Eye (tissue), 1 donor: Measurements from ENCODE around the gene LHFPL3.
"Not testable (repeated sequence)": the region's sequence is repeated elsewhere in the genome, so short reads cannot be mapped to it uniquely, and the experiment has no call there.

Source experiments
- DNase-seq: peaks from one replicate; pipeline ENCODE4 v3.0.0-alpha.2; 2015

The LHFPL3 gene

DNA sequence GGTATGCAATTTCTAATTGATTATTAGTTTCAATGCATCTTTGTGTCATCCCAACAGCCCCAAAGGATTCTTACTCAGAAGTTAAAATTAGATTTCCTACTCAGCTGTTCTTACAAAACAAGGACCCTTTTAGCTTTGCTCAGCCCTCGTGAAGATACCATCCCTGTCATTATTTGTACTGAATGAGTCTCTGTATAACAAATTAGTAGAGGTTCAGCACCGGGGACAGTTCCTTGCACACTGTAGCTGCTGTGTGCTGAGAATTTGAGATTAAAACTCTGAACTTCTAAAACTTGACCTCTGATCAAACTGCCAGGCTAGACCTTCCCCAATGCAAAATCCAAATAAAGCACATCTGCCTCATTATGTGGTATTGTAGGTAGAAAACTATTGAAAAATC is 299.1 kb downstream of the LHFPL3 start:
- DNase-seq, result peak; percentile 87

DNA sequence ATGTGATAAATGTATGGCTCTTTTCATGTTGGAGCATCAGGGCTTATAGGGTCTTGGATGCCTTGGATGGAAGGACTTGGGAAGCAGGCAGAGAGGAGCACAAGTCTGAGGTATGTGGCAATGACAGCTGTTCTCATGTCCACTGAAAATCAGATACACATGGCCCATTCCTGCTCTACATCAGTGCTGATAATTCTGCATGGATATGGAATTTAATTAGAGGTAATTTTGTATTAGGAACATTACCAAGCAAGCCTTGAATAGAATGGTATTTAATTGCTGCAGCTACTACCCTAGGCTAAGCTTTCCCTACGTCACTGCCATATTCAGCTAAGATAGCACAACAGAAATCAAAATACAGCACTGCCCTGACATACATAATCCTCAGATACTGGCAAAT is 299.6 kb downstream of the LHFPL3 start:
- no peak for DNase-seq

DNA sequence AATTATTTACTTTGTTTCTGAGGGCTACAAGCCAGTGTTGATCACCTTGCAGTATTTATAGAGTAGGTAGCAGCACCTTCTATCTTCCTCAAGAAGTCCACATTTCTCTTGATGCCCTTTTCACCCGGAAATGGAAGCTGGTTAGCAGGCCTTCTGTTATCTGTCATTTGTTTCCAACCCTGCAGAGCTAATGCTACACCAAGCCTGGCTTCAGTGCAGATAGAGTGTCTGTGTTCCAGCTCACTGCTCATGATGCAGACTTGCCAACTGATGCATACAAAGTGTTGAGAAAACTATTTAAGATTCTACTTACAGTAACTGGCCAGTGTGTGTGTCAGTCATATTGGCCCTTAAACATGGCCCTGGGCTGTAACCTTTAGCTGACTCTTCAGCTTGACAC is 301.0 kb downstream of the LHFPL3 start:
- peak; percentile 68 for DNase-seq

DNA sequence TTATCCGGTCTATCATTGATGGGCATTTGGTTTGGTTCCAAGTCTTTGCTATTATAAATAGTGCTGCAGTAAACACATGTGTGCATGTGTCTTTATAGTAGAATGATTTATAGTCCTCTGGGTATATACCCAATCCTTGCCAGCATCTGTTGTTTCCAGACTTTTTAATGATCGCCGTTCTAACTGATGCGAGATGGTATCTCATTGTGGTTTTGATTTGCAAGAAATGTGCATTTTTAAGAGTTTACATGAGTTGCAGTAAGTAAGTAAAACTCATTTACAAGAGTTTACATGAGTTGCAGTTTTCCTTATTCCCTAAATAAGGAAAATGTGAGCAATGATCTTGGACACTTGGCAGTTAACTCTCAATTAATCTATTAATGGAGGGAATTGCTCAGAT is 312.1 kb downstream of the LHFPL3 start:
- DNase-seq, result no peak

DNA sequence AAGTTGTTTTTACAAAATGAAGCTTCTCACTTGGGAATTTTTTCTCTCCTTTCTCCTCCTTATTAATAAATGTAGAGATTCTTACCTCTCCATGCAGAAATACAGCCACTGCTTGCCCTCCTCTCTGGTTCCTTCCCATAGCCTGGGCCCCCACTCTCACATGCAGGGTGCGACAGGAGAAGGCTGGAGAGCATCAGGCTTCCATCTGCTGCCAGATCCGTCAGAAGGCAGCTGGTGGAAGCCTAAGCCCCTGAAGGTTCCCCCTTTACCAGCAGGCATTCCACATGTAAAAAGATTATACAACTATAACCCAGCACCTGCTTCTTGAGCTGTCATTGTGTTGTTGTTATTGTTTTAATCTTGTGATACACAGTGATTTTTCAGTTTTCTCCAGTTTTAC is 314.2 kb downstream of the LHFPL3 start:
- DNase-seq, result peak; percentile 46

DNA sequence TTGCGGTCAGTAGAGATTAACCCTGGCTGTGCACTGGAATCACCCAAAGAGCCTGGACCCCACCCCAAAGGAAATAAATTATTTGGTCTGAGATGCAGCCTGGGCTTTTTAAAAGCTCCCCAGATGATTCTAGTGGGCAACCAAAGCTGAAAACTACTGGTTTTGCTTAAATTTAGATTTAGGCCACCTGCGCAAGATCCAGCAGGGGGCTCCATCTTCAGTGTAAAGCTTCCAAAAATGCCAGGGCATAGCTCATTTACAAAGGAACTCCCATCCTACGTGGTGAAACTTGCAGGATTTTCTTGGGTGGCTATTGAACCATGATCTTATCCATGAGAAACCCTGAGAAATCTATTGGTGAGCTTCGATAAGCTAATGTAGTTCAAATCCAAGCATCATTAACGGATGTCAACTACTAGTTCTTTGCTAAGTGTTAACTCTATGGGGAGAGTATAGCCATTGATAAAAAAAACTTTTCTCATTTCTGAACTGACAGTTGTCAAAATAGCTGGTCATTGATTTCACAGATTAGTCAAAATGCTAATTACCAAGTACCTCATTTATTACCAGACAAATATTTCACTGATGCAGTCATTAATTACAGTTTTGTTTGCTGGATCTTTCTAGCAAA is 315.3 kb downstream of the LHFPL3 start:
- no peak for DNase-seq

DNA sequence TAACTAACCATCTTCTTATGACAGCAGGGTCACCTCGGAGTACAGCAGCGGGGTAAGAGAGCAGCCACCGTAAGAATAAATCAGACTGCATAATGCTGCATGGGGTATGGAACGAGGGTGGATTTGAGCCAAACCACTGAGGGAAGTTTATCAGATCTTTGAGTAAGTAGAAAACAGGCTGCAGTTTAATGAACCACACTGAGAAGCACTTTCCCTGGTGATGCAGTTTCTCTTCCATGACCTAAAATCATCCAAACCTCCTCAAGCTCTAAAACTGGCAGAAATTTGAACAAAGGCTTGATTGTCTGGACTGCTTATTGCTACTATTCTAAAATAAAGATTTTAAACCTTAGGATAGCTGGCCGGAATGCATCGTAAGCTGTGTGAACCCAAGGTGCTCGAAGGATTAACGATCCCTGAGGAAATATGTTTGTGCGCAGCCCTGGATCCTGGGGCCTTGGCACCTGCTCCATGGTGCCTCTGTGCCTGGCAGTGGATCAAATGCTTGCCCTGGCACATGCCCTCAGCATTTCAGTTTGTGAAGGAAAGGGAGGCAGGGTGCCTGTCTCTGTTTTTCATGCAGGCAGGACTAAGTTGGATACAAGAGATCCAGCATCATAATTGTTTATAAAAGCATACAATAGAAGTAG is 322.7 kb downstream of the LHFPL3 start:
- DNase-seq, result no peak

DNA sequence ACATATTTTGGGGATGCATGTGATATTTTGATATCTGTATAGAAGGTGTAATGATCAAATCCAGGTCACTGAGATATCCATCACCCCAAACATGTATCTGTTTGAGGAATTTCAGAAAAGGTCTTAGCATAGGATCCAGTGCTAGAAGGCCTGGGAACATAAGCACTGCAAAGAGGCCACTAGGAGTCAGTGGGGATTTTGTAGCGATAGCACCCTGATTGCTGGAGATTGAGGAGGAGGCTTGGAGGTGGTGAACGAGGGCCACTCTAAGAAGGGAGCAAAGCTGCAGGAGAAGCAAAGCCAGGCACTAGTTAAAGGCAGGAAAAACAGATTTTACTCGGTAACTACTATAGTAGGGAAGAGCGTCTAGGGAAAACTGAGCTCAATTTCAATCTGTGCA is 324.0 kb downstream of the LHFPL3 start:
- no peak for DNase-seq

DNA sequence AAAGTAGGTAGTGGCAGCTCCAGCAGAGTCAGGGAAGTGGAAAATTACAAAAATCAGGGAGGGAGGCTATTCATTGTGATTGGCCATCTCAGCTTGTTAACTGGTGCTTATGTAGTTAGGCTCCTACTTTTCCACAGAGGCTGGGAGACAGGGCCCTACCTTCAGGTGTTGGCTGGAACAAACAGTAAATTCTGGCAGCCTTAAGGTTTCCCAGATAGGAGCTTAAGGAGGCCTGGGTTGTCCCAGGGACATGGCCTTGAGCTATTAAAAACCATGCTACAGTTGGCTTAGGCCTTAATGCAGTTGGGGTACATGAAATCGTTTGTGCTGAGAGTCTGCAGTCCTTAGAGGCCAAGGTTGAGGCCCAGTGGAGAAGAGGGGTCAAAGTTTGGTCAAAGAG is 324.5 kb downstream of the LHFPL3 start:
- peak; percentile 7 for DNase-seq

DNA sequence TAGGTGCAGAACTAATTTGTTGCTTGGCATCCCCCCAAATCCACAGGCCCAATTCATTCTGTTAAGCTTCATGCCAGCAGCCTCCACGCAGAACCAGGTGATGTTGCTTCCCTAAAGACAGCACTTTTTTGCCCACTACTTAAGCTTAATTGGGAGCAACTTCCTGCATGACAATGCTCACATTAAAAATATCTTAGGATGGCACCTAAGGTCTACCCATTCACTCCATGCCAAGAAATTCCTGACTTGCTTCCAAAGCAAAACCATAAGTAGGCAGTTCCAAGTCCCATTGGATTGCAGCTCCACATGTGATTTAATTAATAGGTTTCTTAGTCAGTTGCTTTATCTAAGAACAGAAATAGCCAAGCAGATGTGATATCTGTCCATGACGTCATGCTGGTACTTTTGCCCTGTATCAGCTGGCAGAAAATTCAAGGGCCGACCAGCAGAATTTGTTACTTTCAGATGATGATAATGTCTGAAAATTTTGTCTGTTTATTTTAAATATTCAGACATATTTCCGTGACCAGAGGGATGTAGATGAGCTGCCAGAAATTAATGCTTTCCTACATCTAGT is 325.5 kb downstream of the LHFPL3 start:
- DNase-seq, result no peak

DNA sequence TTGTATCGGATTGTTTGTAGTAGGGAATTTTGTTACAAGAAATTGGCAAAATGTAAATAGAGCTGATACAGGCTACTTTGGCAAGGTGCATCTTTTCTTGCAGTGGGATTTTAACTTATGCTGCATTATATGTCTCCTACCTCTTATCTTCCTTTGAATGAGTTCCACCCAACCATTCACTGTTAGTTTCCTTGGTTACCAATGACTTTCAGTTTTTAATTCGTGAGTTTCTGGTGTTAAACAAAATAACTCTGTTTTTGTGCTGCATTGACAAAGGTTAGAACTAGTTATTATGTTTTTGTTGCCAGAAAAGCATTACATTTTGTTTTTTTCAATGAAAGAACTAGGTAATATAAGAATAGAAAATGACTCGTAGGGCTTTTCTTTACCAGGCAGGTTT is 327.2 kb downstream of the LHFPL3 start:
- DNase-seq, result no peak

DNA sequence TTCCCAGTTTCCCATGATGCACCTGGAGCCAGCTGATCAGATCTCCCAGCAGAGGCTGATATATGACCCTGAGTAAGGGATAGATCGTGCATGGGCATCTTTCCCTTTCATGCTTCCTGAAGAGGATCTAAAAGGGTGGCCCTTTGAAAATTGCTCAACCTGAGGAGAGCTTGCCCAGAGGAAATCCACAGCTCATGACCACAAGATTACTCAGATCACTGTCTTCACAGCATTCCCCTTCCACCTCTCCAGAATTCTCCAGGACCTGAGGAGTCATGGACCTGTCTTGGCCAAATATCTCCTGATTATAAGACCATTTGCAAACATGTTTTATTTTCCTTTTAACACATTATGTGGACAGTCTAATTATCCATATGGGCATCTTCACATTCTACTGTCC is 328.1 kb downstream of the LHFPL3 start:
- DNase-seq, result no peak

DNA sequence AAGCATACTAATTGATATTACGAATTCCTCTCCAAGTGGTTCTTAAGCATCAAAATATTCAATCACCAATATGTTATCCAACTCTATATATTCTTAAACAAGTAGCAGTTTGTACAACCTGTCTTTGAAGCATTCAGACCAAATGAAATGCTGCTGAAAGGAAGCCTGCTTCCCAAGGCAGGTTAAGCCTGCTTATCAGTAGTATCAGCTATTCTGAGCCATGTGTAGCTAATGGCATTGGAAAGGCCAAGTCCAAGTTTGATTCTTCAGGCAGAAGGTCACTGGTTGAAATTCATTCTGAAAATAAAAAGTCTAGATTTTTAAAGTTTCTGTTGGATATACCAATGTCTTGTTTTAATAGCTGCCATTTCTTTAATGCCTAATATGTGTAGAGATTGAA is 328.7 kb downstream of the LHFPL3 start:
- DNase-seq, result no peak

DNA sequence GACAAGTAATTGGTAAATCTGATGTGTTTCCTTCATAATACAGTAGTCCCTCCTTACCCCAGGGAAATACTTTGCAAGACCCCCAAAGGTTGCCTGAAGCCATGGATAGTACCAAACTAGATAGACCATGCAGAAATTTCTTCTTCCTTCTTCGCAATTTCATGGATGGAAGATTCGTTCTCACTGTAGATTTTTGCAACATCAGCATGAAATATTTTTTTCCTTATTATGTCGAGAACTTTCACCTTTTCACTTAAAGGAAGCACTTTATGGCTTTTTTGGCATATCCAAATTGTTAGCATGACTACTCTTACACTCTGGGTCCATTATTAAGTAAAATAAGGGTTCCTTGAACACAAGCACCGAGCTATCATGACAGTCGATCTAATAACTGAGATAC is 333.2 kb downstream of the LHFPL3 start:
- DNase-seq, result no peak

DNA sequence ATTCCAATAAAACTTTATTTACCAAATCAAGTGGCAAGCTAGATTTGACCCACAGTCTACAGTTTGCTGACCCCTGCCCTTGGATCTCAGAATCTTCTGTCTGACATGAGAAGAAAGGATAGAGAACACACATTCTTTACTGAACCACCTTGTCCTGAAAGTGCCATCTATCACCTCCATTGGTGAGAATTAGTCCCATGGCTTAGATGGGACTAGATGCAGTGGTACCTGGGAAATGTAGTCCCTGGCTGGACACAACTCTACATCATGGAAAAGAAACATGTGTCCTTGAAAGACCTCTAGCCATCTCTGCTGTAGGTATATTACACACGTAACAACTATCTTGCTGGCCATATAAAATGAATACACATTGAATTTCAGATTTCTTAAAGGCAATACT is 336.2 kb downstream of the LHFPL3 start:
- no peak for DNase-seq

DNA sequence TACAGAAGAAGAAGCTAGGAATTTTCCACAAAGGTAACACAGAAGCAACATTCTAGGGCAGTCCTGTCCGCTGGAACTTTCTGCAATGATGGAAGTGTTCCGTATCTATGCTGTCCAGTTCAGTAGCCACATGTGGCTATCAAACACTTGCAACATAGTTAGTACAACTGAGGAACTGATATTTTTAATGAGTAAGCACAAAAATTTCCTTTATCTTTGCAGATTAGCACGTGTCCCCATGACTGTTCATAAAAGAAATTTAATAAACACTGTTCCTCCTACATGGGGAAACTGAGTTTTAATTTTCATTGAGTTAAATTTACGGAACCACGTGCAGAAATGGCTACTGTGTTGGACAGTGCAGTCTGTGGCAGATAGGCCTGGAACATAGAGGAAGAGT is 349.2 kb downstream of the LHFPL3 start:
- no peak for DNase-seq

DNA sequence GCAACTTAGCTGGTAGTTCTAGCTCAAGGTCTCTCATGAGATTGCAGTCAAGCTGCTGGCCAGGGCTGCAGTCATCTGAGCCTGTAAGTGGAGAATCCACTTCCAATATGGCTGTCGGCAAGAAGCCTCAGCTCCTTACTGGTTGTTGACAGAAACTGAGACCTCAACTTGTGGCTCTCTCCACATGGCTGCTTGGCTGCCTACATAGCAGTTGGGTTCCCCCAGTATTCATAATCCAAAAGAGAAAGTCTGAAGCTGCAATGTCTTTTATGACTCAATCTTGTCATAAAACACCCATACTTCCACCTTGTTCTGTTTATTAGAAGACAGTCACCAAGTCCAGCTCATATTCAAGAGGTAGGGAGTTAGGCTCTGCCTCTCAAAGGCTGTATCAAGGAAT is 350.7 kb downstream of the LHFPL3 start:
- no peak for DNase-seq

DNA sequence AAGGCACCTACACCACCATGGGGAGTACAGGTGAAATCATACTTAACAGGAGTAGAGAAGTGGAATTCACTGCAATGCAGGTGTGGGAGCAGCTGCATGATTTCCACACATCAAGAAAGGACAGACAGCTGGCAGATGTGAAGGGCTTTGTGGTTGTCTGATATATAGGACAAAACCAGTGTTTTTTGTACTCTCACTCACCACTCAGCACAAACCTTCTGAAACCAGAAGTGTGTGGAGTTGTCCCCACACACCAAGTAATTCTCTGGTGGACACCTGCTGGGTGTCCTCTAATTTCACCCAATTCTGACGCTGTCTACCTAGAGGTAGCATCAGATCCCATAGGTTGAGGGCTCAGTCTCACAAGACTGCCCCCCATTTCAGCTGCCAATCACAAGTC is 357.9 kb downstream of the LHFPL3 start:
- no peak for DNase-seq

DNA sequence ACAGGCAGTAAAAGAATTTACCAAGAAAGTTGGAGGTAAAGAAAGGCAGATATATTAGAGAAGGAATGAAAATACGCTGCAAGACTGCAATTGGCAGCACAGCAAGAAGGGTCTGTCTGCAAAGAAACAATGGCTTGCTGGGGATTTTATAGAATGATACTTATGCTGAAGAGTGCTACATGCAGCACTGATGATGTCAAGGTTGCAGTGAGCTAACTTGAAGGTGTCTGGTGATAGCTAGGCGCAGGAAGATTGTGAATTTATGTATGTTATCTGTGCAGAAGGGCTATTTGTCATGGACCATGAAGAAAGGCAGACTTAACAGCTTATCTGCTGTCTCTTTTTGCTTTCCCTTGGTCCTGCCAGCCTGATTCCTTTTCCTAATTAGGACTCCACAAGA is 366.3 kb downstream of the LHFPL3 start:
- no peak for DNase-seq

DNA sequence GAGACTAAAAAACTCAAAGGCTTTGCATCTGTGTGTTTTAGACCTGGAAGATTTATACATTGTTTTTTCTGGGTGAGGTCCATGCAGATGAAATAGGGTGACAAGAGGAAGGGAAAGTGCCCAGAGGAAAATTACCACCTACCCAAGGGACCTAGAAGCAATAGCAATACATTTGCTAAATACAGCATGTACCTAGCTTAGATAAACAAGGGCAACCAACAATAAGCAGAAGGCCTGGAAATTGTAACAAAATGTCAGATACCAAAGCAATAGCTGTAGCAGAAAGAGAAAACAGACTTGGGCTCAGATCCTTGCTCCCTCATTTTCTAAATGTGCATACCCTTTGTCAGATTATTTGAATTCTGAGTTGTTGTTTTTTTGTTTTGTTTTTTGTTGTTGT is 367.2 kb downstream of the LHFPL3 start:
- no peak for DNase-seq

DNA sequence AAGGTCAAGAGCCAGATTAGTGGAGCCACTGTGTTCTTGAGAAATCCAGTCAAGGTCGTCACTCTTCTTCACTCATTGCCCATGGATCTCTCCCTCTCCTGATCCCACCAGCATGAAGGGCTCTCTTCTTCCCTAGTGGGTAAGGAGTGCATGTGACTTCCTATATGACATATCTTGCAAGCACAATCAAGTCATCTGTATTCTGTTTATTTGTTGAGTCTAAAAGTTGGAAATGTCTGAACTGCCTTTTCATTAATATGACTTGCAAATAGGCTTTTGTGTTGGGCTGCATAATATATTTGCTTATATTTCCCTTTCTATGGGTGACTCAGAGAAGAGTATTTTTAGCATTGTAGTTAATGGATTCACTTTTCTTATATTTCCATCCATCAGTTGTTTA is 371.9 kb downstream of the LHFPL3 start:
- no peak for DNase-seq

DNA sequence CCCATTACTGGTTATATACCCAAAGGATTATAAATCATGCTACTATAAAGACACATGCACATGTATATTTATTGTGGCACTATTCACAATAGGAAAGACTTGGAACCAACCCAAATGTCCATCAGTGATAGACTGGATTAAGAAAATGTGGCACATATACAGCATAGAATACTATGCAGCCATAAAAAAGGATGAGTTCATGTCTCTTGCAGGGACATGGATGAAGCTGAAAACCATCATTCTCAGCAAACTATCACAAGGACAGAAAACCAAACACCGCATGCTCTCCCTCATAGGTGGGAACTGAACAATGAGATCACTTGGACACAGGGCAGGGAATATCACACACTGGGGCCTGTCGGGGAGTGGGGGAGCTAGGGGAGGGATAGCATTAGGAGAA is 392.6 kb downstream of the LHFPL3 start:
- not testable (repeated sequence) for DNase-seq

DNA sequence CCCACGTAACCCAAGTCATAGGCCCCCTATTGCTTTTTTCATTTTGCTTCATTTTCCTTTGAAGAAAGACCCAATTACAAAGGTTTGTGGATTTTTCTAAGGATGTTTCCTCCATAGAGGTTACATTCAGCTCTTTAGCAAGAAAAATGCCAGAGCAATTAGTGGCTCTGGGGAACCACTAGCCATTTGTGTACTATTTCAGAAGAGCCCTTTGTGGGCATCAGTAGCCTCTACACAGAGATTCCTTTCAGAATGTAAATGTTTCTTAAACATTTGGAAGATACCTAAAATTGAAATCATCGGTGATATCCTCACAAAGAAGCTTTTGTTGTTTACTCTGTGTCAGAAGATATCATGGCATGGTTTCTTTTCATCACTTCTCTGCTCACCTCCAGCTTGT is 394.6 kb downstream of the LHFPL3 start:
- no peak for DNase-seq

DNA sequence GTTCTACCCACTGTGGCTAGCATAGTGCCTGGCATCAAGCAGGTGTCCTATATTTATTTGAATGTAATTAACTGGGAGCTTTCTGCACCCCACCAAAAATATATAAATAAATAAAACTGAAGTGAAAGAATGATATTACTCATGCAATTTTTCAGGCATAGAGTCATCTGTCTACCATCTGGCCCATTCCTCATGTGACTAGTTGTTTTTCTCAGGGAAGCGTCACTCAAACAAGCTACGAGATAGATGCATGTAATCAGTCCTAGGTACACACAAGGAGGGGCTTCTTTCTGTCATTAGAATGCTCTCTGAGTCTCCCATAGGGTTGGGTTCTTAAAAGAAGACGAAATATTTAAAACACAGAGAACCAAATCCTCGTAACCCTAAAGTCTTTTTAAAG is 430.1 kb downstream of the LHFPL3 start:
- peak; percentile 30 for DNase-seq

DNA sequence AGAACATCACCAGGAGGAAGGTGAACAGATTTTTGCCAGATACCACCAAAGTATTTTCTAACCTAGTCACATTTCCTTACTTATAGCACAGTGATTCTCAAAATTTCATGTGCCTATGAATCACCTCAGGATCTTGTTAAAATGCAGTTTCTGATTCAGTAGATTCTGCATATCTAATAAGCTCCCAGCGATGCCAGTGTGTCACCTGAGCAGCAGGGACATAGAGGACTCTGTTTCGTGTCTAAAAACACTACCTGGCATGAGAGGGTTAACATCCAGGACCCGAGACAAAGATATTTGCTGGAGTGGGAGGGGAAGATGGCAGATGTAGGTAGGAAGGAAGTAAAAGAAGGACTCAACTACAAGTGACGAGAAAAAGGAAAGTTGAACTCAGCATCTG is 433.5 kb downstream of the LHFPL3 start:
- DNase-seq, result no peak
